ENCODE data around the gene METTL22.

METTL22 gene

DNA sequence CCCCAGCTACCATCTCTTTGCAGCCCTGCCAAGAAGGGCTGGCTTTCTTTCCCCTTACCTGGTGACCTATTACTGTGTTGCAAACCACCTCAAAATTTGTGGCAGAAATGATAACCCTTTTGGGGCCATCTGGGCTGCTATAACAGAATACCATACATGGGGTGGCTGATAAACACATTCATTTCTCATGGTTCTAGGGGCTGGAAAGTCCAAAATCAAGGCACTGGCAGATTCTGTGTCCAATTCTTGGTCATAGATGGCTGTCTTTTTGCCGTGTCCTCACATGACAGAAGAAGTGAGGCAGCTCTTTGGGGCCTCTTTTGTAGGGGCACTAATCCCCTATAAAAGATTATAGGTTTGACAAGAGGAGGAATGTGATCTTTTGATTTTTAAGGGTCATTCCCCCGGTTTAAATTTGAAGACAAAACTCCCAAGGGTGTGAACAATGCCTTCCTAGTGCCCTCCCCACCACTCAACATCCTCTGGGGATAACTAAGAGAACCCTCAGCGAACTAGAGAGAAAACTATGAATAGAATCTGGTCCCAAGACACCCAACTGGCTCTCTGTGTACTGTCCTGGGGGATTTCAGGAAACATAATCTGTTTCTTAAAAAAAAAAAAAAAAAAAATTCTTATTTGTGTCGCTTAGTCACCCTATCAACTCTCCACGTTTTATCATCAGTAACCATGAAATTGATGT lies 1.7 kb upstream of the METTL22 start:
- Mint-ChIP-seq H3K27ac (no peak overlapping the region), H3K4me1 (ENCODE audit: low read depth) (peaks cover 32% of the 10 kb centered on the region), H3K36me3 (ENCODE audit: low read depth) (peaks cover 7% of the 10 kb centered on the region), H3K9me3 (no peaks in the 10 kb centered on the region), H3K4me3 (no peak overlapping the region), H3K27me3 (no peaks in the 10 kb centered on the region)

- no peaks in the 10 kb centered on the region for H3K27me3 Mint-ChIP-seq
- H3K36me3 Mint-ChIP-seq (ENCODE audit: low read depth), result peaks cover 11% of the 10 kb centered on the region
- H3K27ac Mint-ChIP-seq, result peak overlapping the region; percentile 92
- H3K4me1 Mint-ChIP-seq (ENCODE audit: low read depth), result peaks cover 36% of the 10 kb centered on the region
- H3K9me3 Mint-ChIP-seq, result no peaks in the 10 kb centered on the region
- H3K4me3 Mint-ChIP-seq, result peak overlapping the region; percentile 91
Measured at GRCh38 chr16:8620535-8620934, 963 bp upstream of the METTL22 start.

DNA sequence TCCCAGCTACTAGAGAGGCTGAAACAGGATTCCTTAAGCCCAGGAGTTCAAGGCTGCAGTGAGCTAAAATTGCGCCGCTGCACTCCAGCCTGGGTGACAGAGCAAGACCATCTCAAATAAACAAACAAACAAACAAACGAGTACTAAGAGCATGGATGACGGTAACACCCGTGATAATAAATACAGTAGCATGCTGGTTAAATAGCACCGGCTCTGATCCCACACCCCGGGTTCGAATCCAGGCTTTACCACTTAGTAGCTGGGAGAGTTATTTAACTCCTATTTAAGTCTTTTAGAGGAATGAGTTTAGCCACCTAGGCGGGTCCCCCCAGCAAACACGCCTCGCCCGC lies 301 bp upstream of the METTL22 start:
- Mint-ChIP-seq H3K9me3 (no peaks in the 10 kb centered on the region), H3K4me1 (ENCODE audit: low read depth) (peaks cover 36% of the 10 kb centered on the region), H3K4me3 (peak overlapping the region; percentile 91), H3K36me3 (ENCODE audit: low read depth) (peaks cover 16% of the 10 kb centered on the region), H3K27me3 (no peaks in the 10 kb centered on the region), H3K27ac (peak overlapping the region; percentile 92)

DNA sequence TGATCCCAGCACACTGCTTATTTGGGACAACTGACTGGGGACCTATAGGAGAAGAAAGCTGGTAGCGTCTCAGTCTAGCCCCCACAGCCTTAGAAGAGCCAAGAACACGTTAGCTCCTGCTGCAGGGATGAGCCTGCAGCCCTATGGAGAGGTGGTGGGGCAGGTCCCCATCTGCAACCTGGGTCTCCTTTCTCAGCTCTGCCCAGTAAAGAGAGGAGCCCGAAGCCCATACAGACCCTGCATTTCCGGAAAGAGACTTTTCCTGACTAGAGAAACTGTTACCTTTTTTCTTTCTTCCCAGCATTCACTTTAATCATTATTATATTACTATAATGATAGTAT lies 788 bp downstream of the METTL22 start:
- H3K4me3 Mint-ChIP-seq, result peak overlapping the region; percentile 91
- peaks cover 36% of the 10 kb centered on the region for H3K4me1 Mint-ChIP-seq (ENCODE audit: low read depth)
- H3K9me3 Mint-ChIP-seq, result no peaks in the 10 kb centered on the region
- H3K27me3 Mint-ChIP-seq, result no peaks in the 10 kb centered on the region
- H3K27ac Mint-ChIP-seq, result peak overlapping the region; percentile 92
- H3K36me3 Mint-ChIP-seq (ENCODE audit: low read depth), result peaks cover 21% of the 10 kb centered on the region

- peaks cover 35% of the 10 kb centered on the region for H3K36me3 Mint-ChIP-seq (ENCODE audit: low read depth)
- H3K27ac Mint-ChIP-seq, result no peak overlapping the region
- H3K9me3 Mint-ChIP-seq, result no peaks in the 10 kb centered on the region
- no peaks in the 10 kb centered on the region for H3K27me3 Mint-ChIP-seq
- H3K4me1 Mint-ChIP-seq (ENCODE audit: low read depth), result peaks cover 36% of the 10 kb centered on the region
- peak overlapping the region; percentile 32 for H3K4me3 Mint-ChIP-seq
Measured at GRCh38 chr16:8623634-8624033, 2.1 kb downstream of the METTL22 start.

GRCh38 chr16:8625491-8626087 lies 4.1 kb downstream of the METTL22 start:
- Mint-ChIP-seq H3K27me3 (no peaks in the 10 kb centered on the region), H3K36me3 (ENCODE audit: low read depth) (peaks cover 51% of the 10 kb centered on the region), H3K4me1 (ENCODE audit: low read depth) (peaks cover 32% of the 10 kb centered on the region), H3K27ac (no peak overlapping the region), H3K4me3 (no peak overlapping the region), H3K9me3 (no peaks in the 10 kb centered on the region)

DNA sequence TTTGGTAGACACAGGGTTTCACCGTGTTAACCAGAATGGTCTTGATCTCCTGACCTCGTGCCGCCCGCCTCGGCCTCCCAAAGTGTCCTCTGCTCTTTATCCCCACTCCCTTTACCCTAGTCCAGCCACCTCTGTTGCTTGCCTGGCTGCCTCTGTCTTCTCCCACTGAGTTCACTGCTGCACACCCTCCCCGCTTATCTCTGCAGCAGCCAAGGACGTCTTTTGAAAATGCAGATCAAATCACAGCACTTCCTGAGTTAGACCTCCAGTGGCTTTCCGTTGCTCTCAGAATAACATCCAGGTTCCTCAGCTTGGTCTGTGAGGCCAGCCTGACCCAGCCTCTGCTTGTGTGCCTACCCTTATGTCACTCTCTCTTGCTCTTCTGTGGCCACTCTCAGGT lies 5.4 kb downstream of the METTL22 start:
- peaks cover 65% of the 10 kb centered on the region for H3K36me3 Mint-ChIP-seq (ENCODE audit: low read depth)
- peaks cover 26% of the 10 kb centered on the region for H3K4me1 Mint-ChIP-seq (ENCODE audit: low read depth)
- H3K9me3 Mint-ChIP-seq, result no peaks in the 10 kb centered on the region
- no peaks in the 10 kb centered on the region for H3K27me3 Mint-ChIP-seq
- H3K27ac Mint-ChIP-seq, result no peak overlapping the region
- H3K4me3 Mint-ChIP-seq, result no peak overlapping the region

GRCh38 chr16:8627456-8627855 lies 6.0 kb downstream of the METTL22 start:
- Mint-ChIP-seq H3K36me3 (ENCODE audit: low read depth) (peaks cover 69% of the 10 kb centered on the region), H3K4me3 (no peak overlapping the region), H3K4me1 (ENCODE audit: low read depth) (peaks cover 21% of the 10 kb centered on the region), H3K27me3 (no peaks in the 10 kb centered on the region), H3K27ac (no peak overlapping the region), H3K9me3 (no peaks in the 10 kb centered on the region)

DNA sequence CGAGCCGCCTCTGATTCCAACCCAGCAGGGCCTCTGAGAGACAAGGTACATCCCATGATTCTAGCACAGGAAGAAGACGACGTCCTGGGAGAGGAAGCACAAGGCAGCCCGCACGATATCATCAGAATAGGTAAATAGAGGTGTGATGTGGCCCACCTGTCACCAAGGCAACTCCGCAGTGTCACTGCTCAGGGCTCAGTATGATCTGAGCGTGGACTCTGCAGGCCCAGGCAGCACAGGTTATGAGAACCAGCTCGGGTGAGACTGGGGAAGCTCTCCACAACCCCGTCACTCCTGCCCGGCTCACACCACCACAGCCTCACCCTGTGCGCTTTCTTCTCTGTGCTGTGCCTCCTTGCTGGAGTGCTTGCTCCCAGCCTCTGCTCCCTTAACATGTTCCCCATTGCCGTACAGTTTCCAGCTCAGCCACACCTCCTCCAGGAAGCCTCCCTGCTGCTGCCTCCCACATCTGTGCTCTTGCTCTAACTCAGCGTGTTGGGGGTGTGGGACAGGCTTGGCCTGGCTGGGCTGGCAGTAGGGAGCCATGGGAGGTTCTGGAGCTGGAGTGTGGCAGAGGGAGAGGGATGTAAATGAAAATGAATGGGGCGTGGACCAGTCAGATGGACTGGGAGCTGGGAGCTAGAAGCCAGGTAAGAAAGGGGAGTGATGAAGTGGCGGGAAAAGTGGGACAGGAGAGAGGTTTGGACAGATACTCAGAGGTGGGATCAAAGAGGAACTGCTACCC lies 7.7 kb downstream of the METTL22 start:
- no peak overlapping the region for H3K27ac Mint-ChIP-seq
- H3K4me1 Mint-ChIP-seq (ENCODE audit: low read depth), result peaks cover 8% of the 10 kb centered on the region
- H3K36me3 Mint-ChIP-seq (ENCODE audit: low read depth), result peaks cover 74% of the 10 kb centered on the region
- H3K27me3 Mint-ChIP-seq, result no peaks in the 10 kb centered on the region
- no peaks in the 10 kb centered on the region for H3K9me3 Mint-ChIP-seq
- H3K4me3 Mint-ChIP-seq, result no peak overlapping the region

GRCh38 chr16:8630255-8630953 lies 8.9 kb downstream of the METTL22 start:
- H3K27ac Mint-ChIP-seq, result no peak overlapping the region
- H3K9me3 Mint-ChIP-seq, result no peaks in the 10 kb centered on the region
- H3K4me1 Mint-ChIP-seq (ENCODE audit: low read depth), result no peaks in the 10 kb centered on the region
- no peak overlapping the region for H3K4me3 Mint-ChIP-seq
- H3K36me3 Mint-ChIP-seq (ENCODE audit: low read depth), result peaks cover 71% of the 10 kb centered on the region
- H3K27me3 Mint-ChIP-seq, result no peaks in the 10 kb centered on the region

DNA sequence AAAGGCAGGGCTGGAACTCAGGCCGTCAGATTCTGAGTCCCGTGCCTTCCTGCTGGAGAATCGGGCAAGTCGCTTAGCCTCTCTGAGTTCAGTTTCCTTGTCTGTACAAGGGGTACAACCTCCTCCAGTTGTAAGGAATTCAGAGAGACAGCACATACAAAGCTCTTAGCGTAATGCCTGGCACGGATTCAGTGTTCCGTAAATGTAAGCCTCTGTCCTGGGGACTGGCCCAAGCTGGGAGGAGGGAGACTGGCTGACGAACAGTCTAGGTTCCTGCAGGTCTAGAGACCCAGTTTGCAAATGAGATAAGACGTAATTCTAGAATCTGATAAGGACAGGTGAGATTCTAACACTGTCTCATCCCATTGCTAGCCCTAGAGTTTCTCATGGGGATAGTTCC lies 9.9 kb downstream of the METTL22 start:
- no peaks in the 10 kb centered on the region for H3K27me3 Mint-ChIP-seq
- no peak overlapping the region for H3K27ac Mint-ChIP-seq
- no peaks in the 10 kb centered on the region for H3K9me3 Mint-ChIP-seq
- H3K4me3 Mint-ChIP-seq, result no peak overlapping the region
- H3K36me3 Mint-ChIP-seq (ENCODE audit: low read depth), result peaks cover 69% of the 10 kb centered on the region
- no peaks in the 10 kb centered on the region for H3K4me1 Mint-ChIP-seq (ENCODE audit: low read depth)

- Mint-ChIP-seq H3K4me3 (no peak overlapping the region), H3K36me3 (ENCODE audit: low read depth) (peaks cover 70% of the 10 kb centered on the region), H3K27ac (no peak overlapping the region), H3K4me1 (ENCODE audit: low read depth) (no peaks in the 10 kb centered on the region), H3K9me3 (no peaks in the 10 kb centered on the region), H3K27me3 (no peaks in the 10 kb centered on the region)
Measured at GRCh38 chr16:8631818-8632465, 10.4 kb downstream of the METTL22 start.

DNA sequence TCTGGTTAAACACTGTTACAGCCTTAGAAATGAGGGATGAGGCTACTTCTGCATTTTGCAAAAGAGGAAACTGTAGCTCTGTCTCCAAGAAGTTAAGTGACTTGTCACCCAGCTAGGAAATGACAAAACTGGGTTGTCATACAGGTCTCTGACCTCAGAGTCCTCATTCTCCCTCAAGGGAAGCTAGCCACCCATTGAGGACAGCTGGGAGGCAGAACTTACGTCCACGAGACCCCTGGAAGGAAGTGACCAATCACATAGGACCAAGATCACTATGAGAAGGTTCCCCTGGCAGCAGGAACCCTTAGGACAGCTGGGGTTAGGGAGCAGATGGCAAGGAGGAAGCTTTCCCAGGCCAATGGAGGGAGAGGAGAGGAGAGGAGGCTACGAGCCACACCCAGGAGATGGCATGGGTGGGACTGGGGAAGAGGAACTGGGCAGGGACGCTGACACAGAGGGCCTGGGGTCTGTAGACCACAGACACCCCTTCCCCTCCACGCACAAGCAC lies 11.2 kb downstream of the METTL22 start:
- no peaks in the 10 kb centered on the region for H3K27me3 Mint-ChIP-seq
- H3K27ac Mint-ChIP-seq, result no peak overlapping the region
- no peaks in the 10 kb centered on the region for H3K4me1 Mint-ChIP-seq (ENCODE audit: low read depth)
- no peak overlapping the region for H3K4me3 Mint-ChIP-seq
- H3K36me3 Mint-ChIP-seq (ENCODE audit: low read depth), result peaks cover 66% of the 10 kb centered on the region
- H3K9me3 Mint-ChIP-seq, result no peaks in the 10 kb centered on the region

DNA sequence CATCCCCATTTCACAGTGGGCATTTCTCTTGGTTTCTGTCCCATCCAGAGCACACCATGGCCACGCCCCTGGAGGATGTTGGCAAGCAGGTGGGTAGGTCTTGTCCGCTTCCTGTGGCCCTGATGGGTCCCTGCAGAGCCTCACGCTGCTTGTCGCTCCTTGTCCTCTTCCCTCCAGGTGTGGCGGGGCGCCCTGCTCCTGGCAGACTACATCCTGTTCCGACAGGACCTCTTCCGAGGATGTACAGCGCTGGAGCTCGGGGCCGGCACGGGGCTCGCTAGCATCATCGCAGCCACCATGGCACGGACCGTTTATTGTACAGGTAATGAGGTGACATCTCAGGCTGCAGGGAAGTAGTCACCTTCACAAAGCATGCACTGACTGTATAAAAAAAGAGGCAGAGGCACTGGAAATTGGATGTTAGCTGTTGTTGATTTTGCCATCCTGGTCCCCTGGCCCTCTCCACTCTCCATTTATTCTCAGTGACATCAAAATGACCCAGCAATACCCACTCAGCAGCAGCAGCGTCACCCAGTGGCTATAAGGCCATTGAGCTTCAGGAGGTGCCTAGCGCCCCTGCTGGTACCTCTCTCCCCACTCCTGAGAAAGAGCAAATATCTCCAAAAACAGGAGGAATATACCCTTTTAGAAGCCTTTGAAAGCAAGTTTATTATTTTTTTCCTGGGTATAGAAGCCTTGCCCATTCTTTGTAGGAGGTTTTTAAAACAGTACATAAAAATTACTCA lies 13.7 kb downstream of the METTL22 start:
- no peak overlapping the region for H3K4me3 Mint-ChIP-seq
- H3K36me3 Mint-ChIP-seq (ENCODE audit: low read depth), result peaks cover 63% of the 10 kb centered on the region
- no peaks in the 10 kb centered on the region for H3K27me3 Mint-ChIP-seq
- H3K4me1 Mint-ChIP-seq (ENCODE audit: low read depth), result no peaks in the 10 kb centered on the region
- H3K27ac Mint-ChIP-seq, result no peak overlapping the region
- no peaks in the 10 kb centered on the region for H3K9me3 Mint-ChIP-seq

Data from stimulated activated naive CD8-positive, alpha-beta T cell treated with anti-CD3 and anti-CD28 coated beads, Interleukin-15, Interleukin-2, amounts not matched to agents 100 ng/mL and 50 ng/mL, for 24 hours (primary cell).